DND-41 (cell line): ENCODE measurements around the gene PLPPR1.

ENCODE experiments used
- ATAC-seq: fragments of 200-7000 bp; cut with Tn5 transposase; 3 replicates; pipeline ENCODE4 v1.9.1; 2021; ENCODE audit warnings: low read depth; ENCODE audit not compliant: insufficient read depth
- DNase-seq: peaks from one replicate; pipeline ENCODE4 v3.0.0-alpha.2; 2020
- H2AFZ ChIP-seq: 2 replicates; pipeline ENCODE4 v1.6.0; 2012; ENCODE audit warnings: low read depth, low read length
- H3K27ac ChIP-seq: 2 replicates; pipeline ENCODE4 v1.5.1; 2012; ENCODE audit warnings: low read length, inconsistent platforms
- H3K27me3 ChIP-seq: fragments of 200-600 bp; sonication (generic); 2 replicates; pipeline ENCODE4 v1.6.0; 2012; ENCODE audit warnings: low read length, mild to moderate bottlenecking, inconsistent platforms; ENCODE audit not compliant: insufficient read depth, poor library complexity
- H3K36me3 ChIP-seq: 2 replicates; pipeline ENCODE4 v1.5.1; 2012; ENCODE audit warnings: low read length, inconsistent platforms; ENCODE audit not compliant: insufficient read depth
- H3K4me1 ChIP-seq: 2 replicates; pipeline ENCODE4 v1.5.1; 2012; ENCODE audit warnings: mild to moderate bottlenecking, low read length; ENCODE audit not compliant: insufficient read depth
- H3K4me2 ChIP-seq: 2 replicates; pipeline ENCODE4 v1.6.0; 2012; ENCODE audit warnings: mild to moderate bottlenecking, moderate library complexity, low read length, inconsistent platforms; ENCODE audit not compliant: insufficient read depth
- H3K4me3 ChIP-seq, 2 experiments: fragments of 200-600 bp in 1 of 2; shearing (Covaris generic) in 1 of 2; 2 replicates each; pipeline ENCODE4 v1.5.1; 2012 to 2016; ENCODE audit warnings: inconsistent platforms in 2 of 2, low read length in 2 of 2, mild to moderate bottlenecking in 2 of 2, low read depth in 1 of 2, moderate library complexity in 1 of 2
- H3K79me2 ChIP-seq: 2 replicates; pipeline ENCODE4 v1.6.0; 2012; ENCODE audit warnings: low read length, inconsistent platforms; ENCODE audit not compliant: insufficient read depth
- H3K9ac ChIP-seq: 2 replicates; pipeline ENCODE4 v1.6.0; 2012; ENCODE audit warnings: low read depth, mild to moderate bottlenecking, inconsistent platforms, low read length, moderate library complexity
- H3K9me3 ChIP-seq: 2 replicates; pipeline ENCODE4 v1.5.1; 2012; ENCODE audit warnings: low read length, moderate library complexity, mild to moderate bottlenecking, inconsistent platforms; ENCODE audit not compliant: insufficient read depth, severe bottlenecking
- H4K20me1 ChIP-seq: 2 replicates; pipeline ENCODE4 v1.6.0; 2012; ENCODE audit warnings: low read length; ENCODE audit not compliant: insufficient read depth
- CTCF ChIP-seq: IDR thresholded peaks from 2 replicates; pipeline ENCODE4 v1.5.1; 2012; ENCODE audit warnings: borderline replicate concordance, low read length, moderate library complexity, mild to moderate bottlenecking; ENCODE audit not compliant: poor library complexity, severe bottlenecking; ENCODE audit errors: extremely low read depth
- EZH2 ChIP-seq: IDR thresholded peaks from 3 replicates; pipeline ENCODE4 v1.6.1; 2012; ENCODE audit warnings: borderline replicate concordance, low read depth, mild to moderate bottlenecking, moderate library complexity, low read length, inconsistent platforms; ENCODE audit not compliant: severe bottlenecking

Gene PLPPR1

GRCh38 chr9:101366038-101366756, 337.7 kb downstream of the PLPPR1 start:
- Histone ChIP-seq H3K27ac (no peak overlapping the region), H3K4me3 (no peak overlapping the region), H3K9ac (no peak overlapping the region), H3K27me3 (no peaks in the 10 kb centered on the region), H3K4me1 (no peaks in the 10 kb centered on the region), H4K20me1 (no peaks in the 10 kb centered on the region), H3K36me3 (no peaks in the 10 kb centered on the region), H3K79me2 (no peaks in the 10 kb centered on the region), H3K4me2 (no peak overlapping the region), H3K9me3 (no peaks in the 10 kb centered on the region), H2AFZ (no peak overlapping the region)
- DNase-seq (no peak), ATAC-seq (no peak)
- TF ChIP-seq EZH2 = no peak
- TF ChIP-seq CTCF = no peak

- no peak for ATAC-seq
- no peak for TF ChIP-seq CTCF
- TF ChIP-seq EZH2 = no peak
- Histone ChIP-seq H3K27ac (no peak overlapping the region), H4K20me1 (no peaks in the 10 kb centered on the region), H3K79me2 (no peaks in the 10 kb centered on the region), H3K4me1 (no peaks in the 10 kb centered on the region), H2AFZ (no peak overlapping the region), H3K9ac (no peak overlapping the region), H3K4me2 (no peak overlapping the region), H3K4me3 (no peak overlapping the region), H3K9me3 (no peaks in the 10 kb centered on the region), H3K36me3 (no peaks in the 10 kb centered on the region), H3K27me3 (no peaks in the 10 kb centered on the region)
- DNase-seq = no peak
Measured at GRCh38 chr9:101367323-101367722, 338.8 kb downstream of the PLPPR1 start.

GRCh38 chr9:101369286-101369685, 340.8 kb downstream of the PLPPR1 start:
- Histone ChIP-seq H4K20me1 (no peaks in the 10 kb centered on the region), H3K79me2 (no peaks in the 10 kb centered on the region), H3K36me3 (no peaks in the 10 kb centered on the region), H3K4me1 (no peaks in the 10 kb centered on the region), H2AFZ (no peak overlapping the region), H3K4me3 (no peak overlapping the region), H3K27me3 (no peaks in the 10 kb centered on the region), H3K4me2 (no peak overlapping the region), H3K9ac (no peak overlapping the region), H3K9me3 (no peaks in the 10 kb centered on the region), H3K27ac (no peak overlapping the region)
- ATAC-seq (no peak), DNase-seq (no peak)
- TF ChIP-seq CTCF (no peak), EZH2 (no peak)
